Bronchial epithelial cell (primary cell): Measurements from ENCODE around the gene ITGAD. TPM values are rescaled to one million over a fixed set of nuclear protein-coding genes. Genes with fewer than 3 reads are reported as not detected.

Experiments
- DNase-seq: peaks from one replicate; pipeline ENCODE4 v3.0.0-alpha.2; 2010; ENCODE audit warnings: low read depth
- FAIRE-seq: peaks from 2 replicates; lab custom pipeline; 2011; peaks lifted over from hg19 to GRCh38; lab: Jason Lieb, UNC
- H3K27me3 ChIP-seq: 2 replicates; pipeline ENCODE4 v1.5.1; 2011; ENCODE audit warnings: low read length; ENCODE audit not compliant: control insufficient read depth, insufficient read depth
- H3K36me3 ChIP-seq: 2 replicates; pipeline ENCODE4 v1.5.1; 2011; ENCODE audit warnings: low read length; ENCODE audit not compliant: control insufficient read depth, insufficient read depth
- H3K4me3 ChIP-seq: 2 replicates; pipeline ENCODE4 v1.5.1; 2011; ENCODE audit warnings: mild to moderate bottlenecking, low read depth, low read length, control low read depth
- CTCF ChIP-seq: IDR thresholded peaks from 2 replicates; pipeline ENCODE4 v1.5.1; 2011; ENCODE audit warnings: mild to moderate bottlenecking, moderate library complexity, low read length, control low read depth, inconsistent platforms; ENCODE audit not compliant: insufficient read depth, severe bottlenecking
- total RNA-seq: library from RNA; depleted of rRNA; stranded (reverse); fragments of >200 nt; gene quantifications from 2 replicates; pipeline ENCODE4 v1.2.1, GENCODE V29; 2014

Gene ITGAD
- total RNA-seq, 1 donor from 2014 or later: not detected

- Histone ChIP-seq H3K4me3 (no peak overlapping the region), H3K27me3 (no peaks in the 10 kb centered on the region), H3K36me3 (no peaks in the 10 kb centered on the region)
- DNase-seq (no peak), FAIRE-seq (no peak)
- TF ChIP-seq CTCF: no peak
Observed at GRCh38 chr16:31363721-31364120, 29.4 kb upstream of the ITGAD start.

GRCh38 chr16:31364421-31364820 is 28.7 kb upstream of the ITGAD start:
- FAIRE-seq: no peak

GRCh38 chr16:31365131-31365865 is 27.8 kb upstream of the ITGAD start:
- no peak for TF ChIP-seq CTCF
- Histone ChIP-seq H3K4me3 (no peak overlapping the region), H3K27me3 (no peaks in the 10 kb centered on the region), H3K36me3 (no peaks in the 10 kb centered on the region)
- DNase-seq (no peak), FAIRE-seq (no peak)

More at GRCh38 chr16:31364421-31364820, 28.7 kb upstream of the ITGAD start:
- DNase-seq: no peak
- Histone ChIP-seq H3K4me3 (no peak overlapping the region), H3K27me3 (no peaks in the 10 kb centered on the region), H3K36me3 (no peaks in the 10 kb centered on the region)
- TF ChIP-seq CTCF: no peak

- Histone ChIP-seq H3K27me3 (no peaks in the 10 kb centered on the region), H3K4me3 (no peak overlapping the region), H3K36me3 (no peaks in the 10 kb centered on the region)
- no peak for DNase-seq
- TF ChIP-seq CTCF: no peak
- FAIRE-seq: no peak
Observed at GRCh38 chr16:31367853-31368252, 25.3 kb upstream of the ITGAD start.

GRCh38 chr16:31371008-31371407 is 22.1 kb upstream of the ITGAD start:
- no peak for TF ChIP-seq CTCF
- H3K4me3 ChIP-seq: no peak overlapping the region
- no peaks in the 10 kb centered on the region for H3K27me3 ChIP-seq
- H3K36me3 ChIP-seq: no peaks in the 10 kb centered on the region
- no peak for FAIRE-seq
- DNase-seq: no peak
